ENCODE results near the gene LRRC26.
A peak's percentile ranks its signal among the peaks of the same experiment; 100 is the strongest.
"Not testable (repeated sequence)": the region's sequence is repeated elsewhere in the genome, so short reads cannot be mapped to it uniquely, and the experiment has no call there.

The LRRC26 gene

DNA sequence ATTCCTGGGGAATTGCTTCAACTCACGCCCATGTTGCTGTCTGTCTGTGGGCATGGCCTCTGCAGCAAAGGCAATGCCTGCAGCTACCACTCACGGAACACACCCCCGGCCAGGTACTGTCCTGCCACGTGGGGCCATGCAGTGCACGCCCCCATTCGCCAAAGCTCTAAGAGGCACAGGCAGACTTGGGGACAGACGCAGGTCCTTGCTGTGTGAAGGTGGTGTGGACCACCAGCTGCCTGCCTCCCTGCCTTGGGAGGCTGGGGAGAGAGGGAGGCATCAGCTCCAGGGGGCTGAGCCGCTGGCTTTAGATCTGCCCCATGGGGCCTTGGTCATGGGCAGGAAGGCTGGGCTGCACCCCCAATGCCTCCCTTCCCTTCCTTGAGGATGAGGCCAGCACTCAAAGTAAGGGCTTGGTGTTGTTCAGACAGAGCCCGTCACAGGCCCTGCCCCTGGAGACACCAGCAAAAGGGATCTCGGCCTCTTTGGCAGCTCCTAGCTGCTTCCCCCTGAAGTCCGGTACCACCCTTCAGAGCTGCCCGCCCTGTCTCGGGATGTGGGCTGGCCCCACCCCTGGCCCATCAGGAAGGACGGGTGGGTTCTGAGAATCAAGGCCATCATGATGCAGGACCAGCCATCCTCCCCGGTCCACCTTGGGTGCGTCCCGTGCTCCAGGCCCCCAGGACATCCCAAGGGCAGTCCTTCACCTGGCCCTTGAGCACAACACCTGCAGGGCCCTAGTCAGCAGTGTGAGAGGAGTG lies 28.6 kb downstream of the LRRC26 start:
- no peaks in the 10 kb centered on the region for H3K36me3 ChIP-seq (ENCODE audit: control insufficient read depth, low read depth, low read length)
- no peaks in the 10 kb centered on the region for H3K9me3 ChIP-seq (ENCODE audit: control insufficient read depth, low read depth, low read length)
- peaks cover 84% of the 10 kb centered on the region for H3K27me3 ChIP-seq (ENCODE audit: control insufficient read depth, insufficient read depth, low read length)

DNA sequence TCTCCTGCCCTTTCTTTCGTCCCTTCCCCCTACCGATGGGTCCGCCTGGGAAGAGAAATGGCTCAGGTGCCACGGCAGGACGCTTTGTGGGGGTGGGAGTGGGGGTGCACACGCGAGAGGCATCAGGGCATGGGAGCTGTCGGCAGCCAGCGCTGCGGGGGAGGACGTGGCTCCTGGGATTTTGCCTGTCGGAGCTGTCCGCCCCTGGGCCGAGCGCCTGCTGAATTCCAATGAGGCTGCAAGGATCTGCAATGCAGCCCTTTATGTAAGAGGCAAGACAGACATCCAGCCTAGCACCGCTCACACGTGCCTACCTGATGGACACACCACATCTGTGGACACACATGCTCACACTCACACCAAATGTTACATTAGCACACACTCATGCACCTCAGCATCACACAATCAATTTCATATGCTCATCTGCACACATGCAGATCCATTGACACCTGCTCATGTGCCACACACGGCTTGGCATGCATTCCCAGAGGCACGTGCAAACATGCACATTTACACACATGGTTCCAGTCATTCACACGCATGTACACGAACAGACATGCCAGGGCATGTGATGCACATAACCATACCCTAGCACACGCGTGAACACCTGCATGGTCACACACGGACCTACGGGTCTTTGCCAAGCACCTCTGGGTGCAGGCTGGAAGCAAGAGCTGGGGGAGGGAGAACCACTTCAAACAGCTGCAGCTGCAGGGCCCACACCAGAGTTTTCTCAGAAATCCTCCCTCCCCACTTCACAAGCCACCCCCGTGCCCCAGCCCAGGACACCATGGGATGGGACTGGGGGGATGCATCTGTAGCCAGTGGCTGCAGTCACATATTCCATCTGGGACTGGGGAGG lies 29.5 kb downstream of the LRRC26 start:
- Histone ChIP-seq H3K36me3 (ENCODE audit: control insufficient read depth, low read depth, low read length) (no peaks in the 10 kb centered on the region), H3K9me3 (ENCODE audit: control insufficient read depth, low read depth, low read length) (no peaks in the 10 kb centered on the region), H3K27ac (ENCODE audit: low read length) (no peak overlapping the region), H3K4me3 (ENCODE audit: low read length) (no peak overlapping the region), H3K9ac (ENCODE audit: low read length) (no peak overlapping the region), H3K27me3 (ENCODE audit: control insufficient read depth, insufficient read depth, low read length) (peaks cover 86% of the 10 kb centered on the region), H3K4me1 (ENCODE audit: control insufficient read depth, low read depth, low read length) (no peaks in the 10 kb centered on the region)

More for the DNA sequence above, 28.6 kb downstream of the LRRC26 start:
- no peak overlapping the region for H3K9ac ChIP-seq (ENCODE audit: low read length)
- no peak overlapping the region for H3K4me3 ChIP-seq (ENCODE audit: low read length)
- H3K4me1 ChIP-seq (ENCODE audit: control insufficient read depth, low read depth, low read length) = no peaks in the 10 kb centered on the region
- no peak overlapping the region for H3K27ac ChIP-seq (ENCODE audit: low read length)

DNA sequence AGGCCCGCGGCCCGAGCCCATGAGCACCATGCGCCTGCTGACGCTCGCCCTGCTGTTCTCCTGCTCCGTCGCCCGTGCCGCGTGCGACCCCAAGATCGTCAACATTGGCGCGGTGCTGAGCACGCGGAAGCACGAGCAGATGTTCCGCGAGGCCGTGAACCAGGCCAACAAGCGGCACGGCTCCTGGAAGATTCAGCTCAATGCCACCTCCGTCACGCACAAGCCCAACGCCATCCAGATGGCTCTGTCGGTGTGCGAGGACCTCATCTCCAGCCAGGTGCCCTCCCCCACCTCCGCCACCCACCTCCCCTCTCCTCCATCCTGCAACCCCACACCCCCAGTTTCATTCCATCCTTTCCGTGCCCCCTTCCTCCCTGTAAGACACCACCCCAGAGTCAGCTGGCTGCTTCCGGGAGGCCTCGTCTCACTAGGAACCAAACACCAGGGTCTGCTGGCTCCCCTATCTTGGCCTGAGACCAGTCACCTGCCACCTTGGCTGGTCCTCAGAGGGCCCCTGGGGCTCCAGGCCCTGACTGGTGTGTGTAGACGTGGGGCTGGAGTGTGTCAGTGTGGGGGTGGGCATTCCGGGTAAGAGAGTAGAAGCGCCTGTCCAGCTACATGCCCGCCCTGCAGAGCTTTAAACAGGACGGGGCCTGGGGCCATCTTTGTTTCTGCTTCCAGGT lies 30.2 kb downstream of the LRRC26 start:
- Histone ChIP-seq H3K4me1 (ENCODE audit: control insufficient read depth, low read depth, low read length) (no peaks in the 10 kb centered on the region), H3K27ac (ENCODE audit: low read length) (no peak overlapping the region), H3K36me3 (ENCODE audit: control insufficient read depth, low read depth, low read length) (no peaks in the 10 kb centered on the region), H3K9me3 (ENCODE audit: control insufficient read depth, low read depth, low read length) (no peaks in the 10 kb centered on the region), H3K4me3 (ENCODE audit: low read length) (no peak overlapping the region), H3K27me3 (ENCODE audit: control insufficient read depth, insufficient read depth, low read length) (peaks cover 91% of the 10 kb centered on the region), H3K9ac (ENCODE audit: low read length) (no peak overlapping the region)

DNA sequence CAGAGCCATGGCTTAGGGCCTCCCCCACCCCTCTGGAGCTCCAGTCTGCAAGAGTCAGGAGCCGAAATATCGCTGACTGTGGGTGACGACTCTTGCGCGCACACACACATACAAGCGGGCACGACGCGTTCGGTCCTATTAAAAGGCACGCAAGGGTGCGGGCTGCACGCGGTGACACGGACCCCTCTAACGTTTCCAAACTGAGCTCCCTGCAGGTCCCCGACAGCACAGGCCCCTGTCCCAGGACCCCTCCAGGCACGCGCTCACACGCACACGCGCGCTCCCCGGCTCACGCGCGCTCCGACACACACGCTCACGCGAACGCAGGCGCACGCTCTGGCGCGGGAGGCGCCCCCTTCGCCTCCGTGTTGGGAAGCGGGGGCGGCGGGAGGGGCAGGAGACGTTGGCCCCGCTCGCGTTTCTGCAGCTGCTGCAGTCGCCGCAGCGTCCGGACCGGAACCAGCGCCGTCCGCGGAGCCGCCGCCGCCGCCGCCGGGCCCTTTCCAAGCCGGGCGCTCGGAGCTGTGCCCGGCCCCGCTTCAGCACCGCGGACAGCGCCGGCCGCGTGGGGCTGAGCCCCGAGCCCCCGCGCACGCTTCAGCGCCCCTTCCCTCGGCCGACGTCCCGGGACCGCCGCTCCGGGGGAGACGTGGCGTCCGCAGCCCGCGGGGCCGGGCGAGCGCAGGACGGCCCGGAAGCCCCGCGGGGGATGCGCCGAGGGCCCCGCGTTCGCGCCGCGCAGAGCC lies 31.0 kb downstream of the LRRC26 start, which contains the start of gene GRIN1:
GRIN1 (plus strand) TSS at position 433 of the 746 bp plus-strand sequence. CDS start 333 bp downstream, outside the sequence.
- H3K9ac ChIP-seq (ENCODE audit: low read length) = no peak within 1 kb of the TSS
- H3K4me1 ChIP-seq (ENCODE audit: control insufficient read depth, low read depth, low read length) = no peaks in the 10 kb centered on the region
- H3K27ac ChIP-seq (ENCODE audit: low read length) = no peak within 1 kb of the TSS
- peaks cover 88% of the 10 kb centered on the region for H3K27me3 ChIP-seq (ENCODE audit: control insufficient read depth, insufficient read depth, low read length)
- no peaks in the 10 kb centered on the region for H3K9me3 ChIP-seq (ENCODE audit: control insufficient read depth, low read depth, low read length)
- no peak within 1 kb of the TSS for H3K4me3 ChIP-seq (ENCODE audit: low read length)
- H3K36me3 ChIP-seq (ENCODE audit: control insufficient read depth, low read depth, low read length) = no peaks in the 10 kb centered on the region

DNA sequence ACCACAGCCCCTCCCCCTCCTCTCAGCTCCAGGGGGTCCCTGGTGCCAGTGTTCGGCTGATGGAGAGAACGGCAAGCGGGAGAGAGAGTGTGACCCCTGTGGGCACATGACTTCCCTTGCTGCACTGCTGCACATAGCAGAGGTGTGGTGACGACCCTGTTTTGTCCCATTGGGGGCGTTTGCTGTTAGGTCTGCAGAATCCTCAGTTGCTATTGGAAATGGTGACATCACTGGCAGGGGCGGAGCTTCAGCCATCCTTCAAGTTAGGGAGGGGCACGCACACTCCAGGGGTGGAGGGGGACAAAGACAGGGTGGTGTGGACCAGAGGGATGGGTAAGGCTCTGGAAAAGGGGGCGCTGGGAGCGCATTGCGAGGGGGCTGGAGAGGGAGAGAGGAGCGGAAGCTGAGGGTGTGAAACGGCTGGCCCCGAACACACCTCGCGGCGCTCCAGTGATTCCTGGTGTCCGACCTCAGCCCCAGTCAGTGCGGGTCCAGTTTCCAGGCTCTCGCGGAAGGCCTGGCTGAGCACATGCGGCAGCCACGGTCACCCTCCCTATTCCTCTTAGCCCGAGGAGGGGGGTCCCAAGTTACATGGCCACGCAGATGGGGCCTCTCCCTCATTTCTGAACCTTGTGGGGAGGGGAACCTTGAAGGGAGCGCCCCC lies 31.7 kb downstream of the LRRC26 start:
- H3K9me3 ChIP-seq (ENCODE audit: control insufficient read depth, low read depth, low read length) = no peaks in the 10 kb centered on the region
- H3K27ac ChIP-seq (ENCODE audit: low read length) = no peak overlapping the region
- H3K9ac ChIP-seq (ENCODE audit: low read length) = no peak overlapping the region
- no peaks in the 10 kb centered on the region for H3K36me3 ChIP-seq (ENCODE audit: control insufficient read depth, low read depth, low read length)
- H3K27me3 ChIP-seq (ENCODE audit: control insufficient read depth, insufficient read depth, low read length) = peaks cover 83% of the 10 kb centered on the region
- no peak overlapping the region for H3K4me3 ChIP-seq (ENCODE audit: low read length)
- H3K4me1 ChIP-seq (ENCODE audit: control insufficient read depth, low read depth, low read length) = no peaks in the 10 kb centered on the region

DNA sequence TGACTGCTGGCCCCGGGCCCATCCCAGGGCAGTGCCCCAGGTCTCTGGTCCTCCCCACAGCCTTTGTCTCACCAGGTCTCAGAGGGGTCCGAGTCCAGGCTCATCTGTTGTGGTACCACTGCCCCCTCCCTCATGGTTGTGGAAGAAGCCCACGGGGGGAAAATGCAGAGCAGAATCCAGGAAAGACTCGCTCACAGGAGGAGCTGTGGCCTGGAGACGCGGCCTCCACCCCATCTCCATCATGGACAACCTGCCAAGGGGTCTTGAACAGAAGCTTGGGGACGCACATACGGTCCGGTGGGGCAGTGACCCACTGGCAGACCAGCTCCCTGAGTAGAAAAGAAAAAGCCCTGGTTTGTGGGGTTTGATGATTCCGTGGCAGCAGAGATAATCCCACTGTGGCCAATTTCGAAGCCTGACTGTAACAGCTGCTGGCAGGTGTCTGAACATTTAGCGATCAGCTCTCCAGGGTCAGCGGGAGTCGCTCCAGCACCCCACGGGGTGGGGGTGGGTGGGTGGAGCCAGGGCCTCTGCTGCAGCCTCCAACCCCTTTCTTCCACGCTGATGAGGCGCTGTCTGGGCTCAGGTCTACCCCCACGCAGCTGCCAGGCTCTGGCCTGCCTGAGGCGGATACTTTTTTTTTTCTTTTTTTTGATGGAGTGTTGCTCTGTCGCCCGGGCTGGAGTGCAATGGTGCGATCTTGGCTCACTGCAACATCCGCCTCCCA lies 32.8 kb downstream of the LRRC26 start:
- Histone ChIP-seq H3K4me1 (ENCODE audit: control insufficient read depth, low read depth, low read length) (no peaks in the 10 kb centered on the region), H3K27ac (ENCODE audit: low read length) (no peak overlapping the region), H3K4me3 (ENCODE audit: low read length) (no peak overlapping the region), H3K36me3 (ENCODE audit: control insufficient read depth, low read depth, low read length) (no peaks in the 10 kb centered on the region), H3K9ac (ENCODE audit: low read length) (no peak overlapping the region), H3K27me3 (ENCODE audit: control insufficient read depth, insufficient read depth, low read length) (peaks cover 79% of the 10 kb centered on the region), H3K9me3 (ENCODE audit: control insufficient read depth, low read depth, low read length) (no peaks in the 10 kb centered on the region)

DNA sequence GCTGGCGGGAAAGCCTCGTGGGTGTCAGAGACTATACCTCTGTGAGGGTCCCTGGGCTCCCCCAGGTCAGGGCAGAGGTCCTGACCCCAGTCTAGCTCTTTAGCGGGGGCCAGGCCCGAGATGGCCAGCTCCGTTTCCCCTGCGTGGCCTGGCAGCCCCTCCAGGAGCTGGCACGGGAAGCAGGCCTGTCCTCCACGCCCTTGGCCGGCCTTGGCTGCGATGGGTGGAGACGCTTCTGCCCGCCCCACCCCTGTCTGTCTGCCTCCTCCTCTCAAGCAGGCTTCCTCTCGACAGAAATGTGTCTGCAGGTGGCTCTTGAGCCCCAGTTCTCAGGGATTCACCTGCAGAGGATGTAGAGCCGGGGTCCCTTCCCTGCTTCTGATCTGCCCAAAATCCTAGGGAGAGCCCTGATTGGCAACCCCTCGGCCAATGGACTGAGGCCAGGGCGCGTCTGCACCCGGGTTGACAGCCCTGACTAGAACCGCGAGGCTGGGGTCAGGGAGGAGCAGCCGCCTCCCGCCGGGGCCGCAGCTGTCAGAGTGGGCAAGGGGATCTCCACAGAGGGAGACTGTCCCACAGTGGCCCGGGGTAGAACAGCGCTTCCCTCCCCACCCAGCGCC lies 33.5 kb downstream of the LRRC26 start:
- no peaks in the 10 kb centered on the region for H3K36me3 ChIP-seq (ENCODE audit: control insufficient read depth, low read depth, low read length)
- peaks cover 77% of the 10 kb centered on the region for H3K27me3 ChIP-seq (ENCODE audit: control insufficient read depth, insufficient read depth, low read length)
- no peaks in the 10 kb centered on the region for H3K9me3 ChIP-seq (ENCODE audit: control insufficient read depth, low read depth, low read length)
- H3K4me1 ChIP-seq (ENCODE audit: control insufficient read depth, low read depth, low read length) = no peaks in the 10 kb centered on the region
- no peak overlapping the region for H3K9ac ChIP-seq (ENCODE audit: low read length)
- H3K4me3 ChIP-seq (ENCODE audit: low read length) = no peak overlapping the region
- no peak overlapping the region for H3K27ac ChIP-seq (ENCODE audit: low read length)

DNA sequence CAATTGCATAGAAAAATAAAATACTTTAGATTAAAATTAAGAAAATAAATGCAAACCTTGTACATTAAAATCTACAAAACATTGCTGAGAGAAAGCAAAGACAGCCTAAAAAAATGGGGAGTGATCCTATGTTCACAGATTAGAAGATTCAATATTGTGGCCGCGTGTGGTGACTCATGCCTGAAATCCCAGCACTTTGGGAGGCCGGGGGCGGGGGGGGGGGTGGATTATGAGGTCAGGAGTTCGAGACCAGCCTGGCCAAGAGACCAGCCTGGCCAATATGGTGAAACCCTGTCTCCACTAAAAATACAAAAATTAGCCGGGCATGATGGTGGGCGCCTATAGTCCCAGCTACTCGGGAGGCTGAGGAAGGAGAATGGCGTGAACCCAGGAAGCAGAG lies 34.7 kb downstream of the LRRC26 start:
- H3K9ac ChIP-seq (ENCODE audit: low read length); H3K4me1 ChIP-seq (ENCODE audit: control insufficient read depth, low read depth, low read length); H3K9me3 ChIP-seq (ENCODE audit: control insufficient read depth, low read depth, low read length); H3K27ac ChIP-seq (ENCODE audit: low read length); H3K4me3 ChIP-seq (ENCODE audit: low read length); H3K36me3 ChIP-seq (ENCODE audit: control insufficient read depth, low read depth, low read length): not testable (repeated sequence)
- peaks cover 77% of the 10 kb centered on the region for H3K27me3 ChIP-seq (ENCODE audit: control insufficient read depth, insufficient read depth, low read length)

DNA sequence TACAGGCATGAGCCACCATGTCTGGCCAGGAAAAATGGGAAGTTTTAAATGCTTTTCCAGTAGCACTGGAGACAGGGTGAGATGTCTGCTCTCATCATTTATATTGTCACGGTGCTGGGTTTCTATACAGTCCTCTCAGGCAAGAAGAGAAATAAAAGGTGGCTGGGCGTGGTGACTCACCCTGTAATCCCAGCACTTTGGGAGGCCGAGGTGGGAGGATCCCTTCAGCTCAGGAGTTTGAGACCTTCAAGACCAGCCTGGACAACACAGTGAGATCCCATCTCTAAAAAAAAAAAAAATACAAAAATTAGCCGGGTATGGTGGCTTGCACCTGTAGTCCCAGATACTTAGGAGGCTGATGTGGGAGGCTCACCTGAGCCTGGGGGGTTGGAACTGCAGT lies 35.7 kb downstream of the LRRC26 start:
- H3K27me3 ChIP-seq (ENCODE audit: control insufficient read depth, insufficient read depth, low read length) = peaks cover 68% of the 10 kb centered on the region

DNA sequence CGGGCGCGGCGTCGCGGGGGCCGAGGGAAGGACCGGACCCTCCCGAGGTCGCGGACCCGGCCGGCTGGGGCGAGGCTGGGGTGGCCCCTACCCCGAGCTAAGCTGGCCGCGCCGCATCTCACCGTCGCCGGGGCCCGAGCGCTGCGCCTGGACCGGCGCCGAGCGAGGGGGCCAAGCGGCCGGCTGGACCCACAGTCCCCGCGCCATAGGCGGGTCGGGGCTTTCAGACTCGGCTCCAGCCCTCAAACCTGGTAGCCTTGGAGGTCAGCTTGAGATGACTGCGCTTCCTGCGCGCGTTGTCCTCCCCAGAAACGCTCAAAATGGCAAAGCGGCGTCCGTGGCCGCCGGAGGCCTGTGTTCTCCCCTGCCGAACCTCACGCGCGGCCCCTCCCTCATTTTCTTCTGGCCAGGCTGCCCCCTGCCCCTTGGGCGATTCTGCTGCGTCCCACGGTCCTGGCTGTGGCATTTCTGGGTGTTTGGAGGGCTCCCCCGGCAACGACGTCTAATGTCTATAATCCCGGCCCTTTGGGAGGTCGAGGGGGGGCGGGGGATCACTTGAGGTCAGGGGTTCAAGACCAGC lies 39.6 kb downstream of the LRRC26 start:
- Histone ChIP-seq H3K9ac (ENCODE audit: low read length) (peak overlapping the region; percentile 58), H3K9me3 (ENCODE audit: control insufficient read depth, low read depth, low read length) (no peaks in the 10 kb centered on the region), H3K4me3 (ENCODE audit: low read length) (peak overlapping the region; percentile 72), H3K36me3 (ENCODE audit: control insufficient read depth, low read depth, low read length) (no peaks in the 10 kb centered on the region), H3K4me1 (ENCODE audit: control insufficient read depth, low read depth, low read length) (peaks cover 5% of the 10 kb centered on the region), H3K27ac (ENCODE audit: low read length) (no peak overlapping the region), H3K27me3 (ENCODE audit: control insufficient read depth, insufficient read depth, low read length) (peaks cover 40% of the 10 kb centered on the region)

More for the DNA sequence above, 35.7 kb downstream of the LRRC26 start:
- H3K36me3 ChIP-seq (ENCODE audit: control insufficient read depth, low read depth, low read length) = no peaks in the 10 kb centered on the region
- no peak overlapping the region for H3K4me3 ChIP-seq (ENCODE audit: low read length)
- H3K9me3 ChIP-seq (ENCODE audit: control insufficient read depth, low read depth, low read length) = no peaks in the 10 kb centered on the region
- H3K9ac ChIP-seq (ENCODE audit: low read length) = no peak overlapping the region
- H3K27ac ChIP-seq (ENCODE audit: low read length) = no peak overlapping the region
- H3K4me1 ChIP-seq (ENCODE audit: control insufficient read depth, low read depth, low read length) = no peaks in the 10 kb centered on the region

Data from iPS-18a (cell line).